GM23338 (cell line): ENCODE measurements around the gene SLC7A5.

Experiments
- CREB1 ChIP-seq: fragments of 250-450 bp; sonication (Bioruptor Pico); IDR thresholded peaks from 2 replicates; pipeline ENCODE4 v1.5.0; 2020; ENCODE audit warnings: low read depth, mild to moderate bottlenecking, moderate library complexity
- EZH2phosphoT487 ChIP-seq: fragments of 200-600 bp; sonication (generic); IDR thresholded peaks from one replicate; pipeline ENCODE4 v1.8.1; 2018; ENCODE audit warnings: antibody characterized with exemption; ENCODE audit not compliant: unreplicated experiment
- JUNB ChIP-seq: IDR thresholded peaks from one replicate; pipeline ENCODE4 v1.6.1; 2016; ENCODE audit warnings: antibody characterized with exemption; ENCODE audit not compliant: unreplicated experiment
- TF ChIP-seq, protein P1 (sequence below), 2 experiments: fragments of 200-600 bp in 1 of 2; sonication (generic) in 1 of 2; conservative IDR thresholded peaks; 2 replicates each; pipeline versions ENCODE4 v1.5.1 to v1.6.1; 2016 to 2017; ENCODE audit warnings: antibody characterized with exemption in 2 of 2, low read depth in 2 of 2, mild to moderate bottlenecking in 2 of 2, moderate library complexity in 1 of 2

DNA sequence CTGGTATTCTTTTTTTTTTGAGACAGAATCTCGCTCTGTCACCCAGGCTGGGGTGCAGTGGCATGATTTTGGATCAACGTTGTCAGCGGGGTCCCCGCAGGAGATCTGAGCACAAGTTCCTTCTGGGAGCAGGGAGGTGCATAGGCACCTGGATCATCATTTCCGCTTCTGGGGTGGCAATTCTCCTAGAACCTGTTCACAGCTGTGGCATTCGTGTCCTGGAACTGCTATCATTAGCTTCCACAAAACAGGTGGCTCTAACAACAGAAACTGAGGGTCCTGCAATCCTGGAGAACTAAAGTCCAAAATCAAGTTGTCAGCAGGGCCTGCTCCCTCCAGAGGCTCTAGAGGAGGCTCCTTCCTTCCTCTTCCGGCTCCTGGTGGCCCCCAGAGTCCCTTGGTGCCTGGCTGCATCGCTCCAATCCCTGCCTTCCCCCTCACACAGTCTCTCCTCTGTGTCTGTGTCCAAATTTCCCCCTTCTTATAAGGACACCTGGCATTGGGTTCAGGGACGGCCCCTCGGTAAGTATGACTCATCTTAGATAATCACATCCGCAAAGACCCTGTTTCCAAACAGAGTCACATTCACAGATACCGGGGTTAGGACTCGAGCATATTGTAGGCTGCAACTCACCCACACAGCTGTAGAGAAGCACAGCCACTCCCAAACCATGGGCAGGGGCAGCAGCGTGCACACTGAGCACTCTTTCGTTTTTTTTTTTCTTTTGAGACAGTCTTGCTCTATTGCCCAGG is 60.0 kb downstream of the SLC7A5 start:
- TF ChIP-seq, protein P1, sequence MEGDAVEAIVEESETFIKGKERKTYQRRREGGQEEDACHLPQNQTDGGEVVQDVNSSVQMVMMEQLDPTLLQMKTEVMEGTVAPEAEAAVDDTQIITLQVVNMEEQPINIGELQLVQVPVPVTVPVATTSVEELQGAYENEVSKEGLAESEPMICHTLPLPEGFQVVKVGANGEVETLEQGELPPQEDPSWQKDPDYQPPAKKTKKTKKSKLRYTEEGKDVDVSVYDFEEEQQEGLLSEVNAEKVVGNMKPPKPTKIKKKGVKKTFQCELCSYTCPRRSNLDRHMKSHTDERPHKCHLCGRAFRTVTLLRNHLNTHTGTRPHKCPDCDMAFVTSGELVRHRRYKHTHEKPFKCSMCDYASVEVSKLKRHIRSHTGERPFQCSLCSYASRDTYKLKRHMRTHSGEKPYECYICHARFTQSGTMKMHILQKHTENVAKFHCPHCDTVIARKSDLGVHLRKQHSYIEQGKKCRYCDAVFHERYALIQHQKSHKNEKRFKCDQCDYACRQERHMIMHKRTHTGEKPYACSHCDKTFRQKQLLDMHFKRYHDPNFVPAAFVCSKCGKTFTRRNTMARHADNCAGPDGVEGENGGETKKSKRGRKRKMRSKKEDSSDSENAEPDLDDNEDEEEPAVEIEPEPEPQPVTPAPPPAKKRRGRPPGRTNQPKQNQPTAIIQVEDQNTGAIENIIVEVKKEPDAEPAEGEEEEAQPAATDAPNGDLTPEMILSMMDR (conservative IDR thresholded peaks at IDR 0.05; ENCODE audit: low read depth in 2 of 2), result no peak
- TF ChIP-seq CREB1 (CRISPR knock-in tag) (no peak), JUNB (no peak), EZH2phosphoT487 (no peak)
